ENCODE data around the gene NT5DC1. TPM values are rescaled to one million over a fixed set of nuclear protein-coding genes. Genes with fewer than 3 reads are reported as not detected.

NT5DC1 gene
- total RNA-seq, 1 experiment from 2014 or later, result 63.7 TPM

- TF ChIP-seq SP1 (IDR thresholded peaks at IDR 0.05; ENCODE audit: low read depth), result peak; percentile 74
- no peak for TF ChIP-seq EZH2 (IDR thresholded peaks at IDR 0.05)
- no peak for TF ChIP-seq RAD21 (IDR thresholded peaks at IDR 0.05; ENCODE audit: low read depth)
- peak; percentile 86; the same call in 1 of the 2 replicates for TF ChIP-seq CBX3 (IDR thresholded peaks at IDR 0.05; ENCODE audit: low read depth)
- TF ChIP-seq CEBPB (IDR thresholded peaks at IDR 0.05; ENCODE audit: low read depth), result no peak
- no peak for TF ChIP-seq SRF (IDR thresholded peaks at IDR 0.05; ENCODE audit: low read depth)
- no peak for TF ChIP-seq EZH2phosphoT487 (IDR thresholded peaks at IDR 0.05; ENCODE audit: borderline replicate concordance)
Measured at GRCh38 chr6:116279232-116280160, 178.8 kb downstream of the NT5DC1 start, which contains the start of gene TSPYL1 (continued).

- H3K9ac ChIP-seq (ENCODE audit: low read length), result peak overlapping the region; percentile 93
- TSS peak; percentile 72 for BruUV-seq (replicated peaks)
- ATAC-seq (no peak), DNase-seq (ENCODE audit: low read depth, low spot score) (no peak)
- ChIA-PET CTCF (interaction anchor here (1.0 to 1.8 kb wide), 3 partner anchors 7 to 283 kb away, joined by 3 to 12 read pairs (median 3); no protein-coding TSS in a partner anchor), POLR2A (interaction anchor here (0.7 to 1.5 kb wide), 4 partner anchors 7 to 291 kb away, joined by 3 to 4 read pairs (median 3); partner anchors contain the start of genes RWDD1 and TSPYL4), RAD21 (ENCODE audit: low non-redundant PET in 1 of 2, low total read pairs in 2 of 2, uncharacterized antibody in 2 of 2, unreplicated experiment in 2 of 2) (no interaction called here)
- peaks cover 6 to 17% of the 10 kb centered on the region in 2 experiments for H3K4me1 ChIP-seq (ENCODE audit: control insufficient read depth in 1 of 2, insufficient read depth in 2 of 2, low read length in 2 of 2)
- H3K79me2 ChIP-seq (ENCODE audit: insufficient read depth, low read length), result peaks cover 40% of the 10 kb centered on the region
- peaks cover 0 to 12% of the 10 kb centered on the region in 2 experiments; a peak in 2 of 4 replicates for H3K36me3 ChIP-seq (ENCODE audit: control insufficient read depth in 1 of 2, insufficient read depth in 2 of 2, low read length in 2 of 2)
- H3K27me3 ChIP-seq (ENCODE audit: insufficient read depth, low read length), result no peaks in the 10 kb centered on the region
- intact Hi-C loops (cut with micrococcal nuclease), result no loop called here
- H3K9me3 ChIP-seq (ENCODE audit: control insufficient read depth in 1 of 2, insufficient read depth in 1 of 2, low read depth in 1 of 2, low read length in 2 of 2), result no peaks in the 10 kb centered on the region
- H3K4me2 ChIP-seq (ENCODE audit: low read length), result peak overlapping the region; percentile 88
- peak overlapping the region; percentile 87 for H2AFZ ChIP-seq (ENCODE audit: low read depth, low read length, poor library complexity, severe bottlenecking)
- peak overlapping the region; percentile 85; the same call in 1 of the 2 replicates for H3K27ac ChIP-seq (ENCODE audit: low read depth, low read length)
- peak; percentile 70 for TF ChIP-seq YY1 (IDR thresholded peaks at IDR 0.05; ENCODE audit: extremely low read depth, insufficient replicate concordance, low read depth, low read length)
- TF ChIP-seq CBX3 (IDR thresholded peaks at IDR 0.05; ENCODE audit: low read depth), result no peak
- no peaks in the 10 kb centered on the region for H3K9me2 ChIP-seq (ENCODE audit: insufficient read depth)
- peak overlapping the region; percentile 92 to 95 for H3K4me3 ChIP-seq (replicated peaks in 1 of 2; ENCODE audit: low read depth in 1 of 2, low read length in 2 of 2)
- H4K20me1 ChIP-seq (ENCODE audit: insufficient read depth), result no peaks in the 10 kb centered on the region
Measured at GRCh38 chr6:116280161-116280932, 179.7 kb downstream of the NT5DC1 start.
